ENCODE data around the gene TBX4.

- no peak for TF ChIP-seq CTCF (IDR thresholded peaks at IDR 0.05)
- no peak for TF ChIP-seq ZFX (IDR thresholded peaks at IDR 0.05; ENCODE audit: borderline replicate concordance)
Measured at GRCh38 chr17:61404663-61404912, 47.6 kb upstream of the TBX4 start.

Measured in 22Rv1 (cell line).